K562 (cell line): ENCODE measurements around the gene FMNL3. TPM values are rescaled to one million over a fixed set of nuclear protein-coding genes. Genes with fewer than 3 reads are reported as not detected.

Source experiments
- ATAC-seq: fragments of 200-7000 bp; cut with Tn5 transposase; 3 replicates; pipeline ENCODE4 v1.9.1; 2020; ENCODE audit warnings: moderate library complexity
- BruUV-seq: library from RNA; stranded (reverse); fragments of 400-500 nt; replicated peaks from 2 replicates; lab custom pipeline; 2021; lab: Mats Ljungman, UMichigan
- CTCF ChIA-PET: fragments of 300-600 bp; formaldehyde crosslinking; extraction: SDS; loops from one replicate; lab custom pipeline; 2021; ENCODE audit warnings: low intra/inter-chr PET ratio; lab: Yijun Ruan, JAX
- POLR2A ChIA-PET: fragments of 300-600, 350-650 bp; sonication (Branson Sonifier 250); formaldehyde crosslinking; extraction: SDS; loops from one replicate; lab custom pipeline; 2021; ENCODE audit warnings: antibody characterized with exemption, inconsistent platforms; lab: Yijun Ruan, JAX
- DNase-seq, 4 experiments: peaks; one replicate each; pipeline versions ENCODE4 v3.0.0 to v3.0.0-alpha.2; 2011 to 2018; ENCODE audit warnings: low spot score in 3 of 4, mixed read lengths in 3 of 4; ENCODE audit errors: extremely low read depth in 1 of 4
- FAIRE-seq: peaks from 2 replicates; lab custom pipeline; 2011; peaks lifted over from hg19 to GRCh38; lab: Jason Lieb, UNC
- H2AFZ ChIP-seq: 2 replicates; pipeline ENCODE4 v1.6.0; 2011; ENCODE audit warnings: low read depth, low read length, control low read depth, inconsistent platforms
- H3K27ac ChIP-seq: fragments of 200-600 bp; 3 replicates; pipeline ENCODE4 v1.8.0; 2011; ENCODE audit warnings: low read depth, mild to moderate bottlenecking, control low read depth, inconsistent platforms, low read length, moderate library complexity, mixed read lengths; ENCODE audit errors: extremely low read depth
- H3K27me3 ChIP-seq, 2 experiments: fragments of 300-600 bp in 1 of 2; 2 replicates in 1 of 2; 3 replicates in 1 of 2; pipeline versions ENCODE4 v1.6.0 to v1.8.0; 2011; ENCODE audit warnings: inconsistent platforms in 2 of 2, low read length in 2 of 2, mild to moderate bottlenecking in 1 of 2, mixed read lengths in 1 of 2, moderate library complexity in 1 of 2; ENCODE audit not compliant: control insufficient read depth in 2 of 2, insufficient read depth in 2 of 2
- H3K36me3 ChIP-seq: fragments of 300-600 bp; 3 replicates; pipeline ENCODE4 v1.8.0; 2011; ENCODE audit warnings: mild to moderate bottlenecking, low read length, inconsistent platforms; ENCODE audit not compliant: control insufficient read depth, insufficient read depth
- H3K4me1 ChIP-seq, 2 experiments: fragments of 200-600 bp in 1 of 2; replicated peaks in 1 of 2; 2 replicates in 1 of 2; 3 replicates in 1 of 2; pipeline versions ENCODE4 v1.5.1 to v1.8.0; 2011; ENCODE audit warnings: inconsistent platforms in 2 of 2, low read length in 2 of 2, mild to moderate bottlenecking in 1 of 2, mixed read lengths in 1 of 2, moderate library complexity in 1 of 2; ENCODE audit not compliant: control insufficient read depth in 2 of 2, insufficient read depth in 2 of 2
- H3K4me2 ChIP-seq: 2 replicates; pipeline ENCODE4 v1.6.1; 2011; ENCODE audit warnings: low read length, control low read depth, inconsistent platforms, mixed read lengths; ENCODE audit not compliant: insufficient read depth
- H3K4me3 ChIP-seq: fragments of 200-600 bp; sonication (generic), shearing (Covaris generic); 2 replicates; pipeline ENCODE4 v1.5.1; 2016; ENCODE audit warnings: control low read depth, inconsistent platforms
- H3K79me2 ChIP-seq: fragments of 200-600 bp; 3 replicates; pipeline ENCODE4 v1.8.0; 2011; ENCODE audit warnings: low read length, inconsistent platforms; ENCODE audit not compliant: control insufficient read depth, insufficient read depth
- H3K9ac ChIP-seq, 2 experiments: 2 replicates each; pipeline versions ENCODE4 v1.6.0 to v1.6.1; 2011; ENCODE audit warnings: low read depth in 2 of 2, low read length in 2 of 2, control low read depth in 1 of 2, inconsistent platforms in 1 of 2, mild to moderate bottlenecking in 1 of 2, mixed read lengths in 1 of 2; ENCODE audit not compliant: insufficient read depth in 1 of 2
- H3K9me1 ChIP-seq: one replicate; pipeline ENCODE4 v1.6.0; 2011; ENCODE audit warnings: inconsistent platforms, mild to moderate bottlenecking, low read length, moderate library complexity; ENCODE audit not compliant: control insufficient read depth, insufficient read depth
- H3K9me3 ChIP-seq: replicated peaks from 2 replicates; pipeline ENCODE4 v1.5.1; 2011; ENCODE audit warnings: low read depth, low read length, inconsistent platforms; ENCODE audit not compliant: control insufficient read depth, insufficient read depth
- H4K20me1 ChIP-seq: replicated peaks from 2 replicates; pipeline ENCODE4 v1.6.1; 2011; ENCODE audit warnings: low read length, inconsistent platforms, mixed read lengths; ENCODE audit not compliant: control insufficient read depth, insufficient read depth
- CBX1 ChIP-seq: sonication (generic); IDR thresholded peaks from 2 replicates; pipeline ENCODE4 v1.6.1; 2016; ENCODE audit warnings: antibody characterized with exemption, low read depth, mild to moderate bottlenecking
- CBX3 ChIP-seq, 2 experiments: IDR thresholded peaks; 1 replicate in 1 of 2; 2 replicates in 1 of 2; pipeline ENCODE4 v1.6.1; 2012; ENCODE audit warnings: inconsistent platforms in 2 of 2, low read length in 2 of 2, borderline replicate concordance in 1 of 2, control low read depth in 1 of 2
- CHD4 ChIP-seq: fragments of 200-600 bp; sonication (generic); IDR thresholded peaks from 3 replicates; pipeline ENCODE4 v1.6.1; 2012; ENCODE audit warnings: low read depth, mild to moderate bottlenecking, mixed read lengths, low read length, inconsistent platforms; ENCODE audit not compliant: insufficient read depth, insufficient replicate concordance, poor library complexity, severe bottlenecking
- E2F1 ChIP-seq: sonication (generic); formaldehyde crosslinking; IDR thresholded peaks from 2 replicates; pipeline ENCODE4 v1.8.1; 2023; ENCODE audit warnings: mild to moderate bottlenecking, missing genetic modification reagents, moderate library complexity
- HMG20B ChIP-seq: fragments of 250-450 bp; sonication (Bioruptor Pico); IDR thresholded peaks from 2 replicates; pipeline ENCODE4 v1.5.0; 2021; ENCODE audit warnings: mild to moderate bottlenecking
- NCOR1 ChIP-seq: fragments of 450-650 bp; IDR thresholded peaks from 2 replicates; pipeline ENCODE4 v1.6.1; 2016; ENCODE audit warnings: mild to moderate bottlenecking, moderate library complexity
- NFIX ChIP-seq: fragments of 250-450 bp; sonication (Bioruptor Pico); IDR thresholded peaks from 2 replicates; pipeline ENCODE4 v1.4.0; 2020; ENCODE audit warnings: low read depth, mild to moderate bottlenecking, moderate library complexity
- SMARCB1 ChIP-seq: IDR thresholded peaks from 2 replicates; pipeline ENCODE4 v1.6.1; 2011; ENCODE audit warnings: improper control_type of control experiment, low read depth; ENCODE audit not compliant: insufficient read length
- ZKSCAN1 ChIP-seq: fragments of 150-350 bp; IDR thresholded peaks from 2 replicates; pipeline ENCODE4 v1.6.1; 2016; ENCODE audit warnings: low read depth, low read length
- ZNF354B ChIP-seq: fragments of 250-450 bp; sonication (Bioruptor Pico); IDR thresholded peaks from 2 replicates; pipeline ENCODE4 v1.4.0; 2020
- ZNF57 ChIP-seq: fragments of 450-650 bp; formaldehyde crosslinking; IDR thresholded peaks from 2 replicates; pipeline ENCODE4 v1.4.0; 2020; ENCODE audit warnings: mild to moderate bottlenecking, moderate library complexity
- ZNF586 ChIP-seq: fragments of 450-650 bp; formaldehyde crosslinking; conservative IDR thresholded peaks from 2 replicates; pipeline ENCODE4 v1.4.0; 2020; ENCODE audit warnings: mild to moderate bottlenecking, moderate library complexity
- WGBS: fragments of 100-300 bp; shearing (Covaris generic); methylation state at CpG from one replicate; pipeline ENCODE4 v1.1.6; 2016; ENCODE audit warnings: low coverage, mixed read lengths; ENCODE audit not compliant: insufficient coverage; ENCODE audit errors: missing lambda C conversion rate; 5-methylcytosine and 5-hydroxymethylcytosine counted together
- in situ Hi-C: fragments of 300-500 bp; cut with MboI; formaldehyde crosslinking; loops from 4 replicates; pipeline ENCODE4 v1.15.0; 2018; ENCODE audit warnings: inconsistent platforms, mixed read lengths
- intact Hi-C: fragments of 100-400 bp; cut with micrococcal nuclease; formaldehyde crosslinking; loops from 2 replicates; pipeline ENCODE4 v1.14.2; 2022
- polyA plus RNA-seq, 8 experiments: library from polyadenylated mRNA; depleted of rRNA in 4 of 8; stranded (reverse) in 5 of 8; unstranded in 3 of 8; fragments of >200 nt; fragmentation: Nextera tagmentation in 2 of 8; fragmentation: Illumina TruSeq in 1 of 8; extraction: Ambion mirVana in 2 of 8; extraction: Trizol in 1 of 8; gene quantifications; 2 replicates each; pipeline versions ENCODE4 v1.2.1 to v1.2.3, GENCODE V29; 2011 to 2014; ENCODE audit warnings: inconsistent platforms in 1 of 8, missing spikeins in 1 of 8
- total RNA-seq, 7 experiments: library from RNA; depleted of rRNA in 6 of 7; stranded (reverse); fragments of >200 nt in 6 of 7; fragmentation: Illumina TruSeq in 2 of 7; extraction: Trizol in 2 of 7; gene quantifications; 2 replicates each; pipeline versions ENCODE4 v1.2.1 to v1.2.3, GENCODE V29; 2011 to 2021; ENCODE audit warnings: low replicate concordance in 1 of 7
- TF ChIP-seq, protein P1 (sequence below), 2 experiments: fragments of 450-650 bp; IDR thresholded peaks; 2 replicates each; pipeline ENCODE4 v1.6.1; 2018; ENCODE audit warnings: mild to moderate bottlenecking in 2 of 2, low read depth in 1 of 2; ENCODE audit not compliant: partially characterized antibody in 2 of 2

The FMNL3 gene
- total and polyA plus RNA-seq, 9 of the 15 experiments (the other 6 are each of a cell fraction or from before 2014, with no cell fraction given) = 0.49 to 14.4 (median 6.8) TPM

GRCh38 chr12:49716553-49716952 lies 9.3 kb upstream of the FMNL3 start:
- Histone ChIP-seq H4K20me1 (no peaks in the 10 kb centered on the region), H3K27ac (no peak overlapping the region), H3K4me1 (no peaks in the 10 kb centered on the region), H3K4me3 (no peak overlapping the region), H3K27me3 (peaks cover 9 to 13% of the 10 kb centered on the region in 2 experiments; a peak in 4 of 5 replicates), H3K9me3 (no peaks in the 10 kb centered on the region), H2AFZ (no peak overlapping the region), H3K9me1 (no peaks in the 10 kb centered on the region), H3K4me2 (no peak overlapping the region), H3K36me3 (no peaks in the 10 kb centered on the region), H3K79me2 (no peaks in the 10 kb centered on the region), H3K9ac (no peak overlapping the region)
- 0% methylated on average over 2 of the region's 2 CpGs for WGBS
- POLR2A ChIA-PET = interaction anchor here (0.5 to 1.7 kb wide), 7 partner anchors 11 to 112 kb away, joined by 3 to 11 read pairs (median 3); partner anchors contain the start of gene TMBIM6
- DNase-seq (no peak), ATAC-seq (no peak), FAIRE-seq (no peak)
- BruUV-seq = no TSS peak
- in situ Hi-C loops = no loop called here
- no peak for TF ChIP-seq NFIX (CRISPR knock-in tag)
- TF ChIP-seq ZNF57 (CRISPR knock-in tag) = no peak
- no peak for TF ChIP-seq ZNF586
- TF ChIP-seq CHD4 = no peak
- no peak for TF ChIP-seq E2F1
- TF ChIP-seq, protein P1, sequence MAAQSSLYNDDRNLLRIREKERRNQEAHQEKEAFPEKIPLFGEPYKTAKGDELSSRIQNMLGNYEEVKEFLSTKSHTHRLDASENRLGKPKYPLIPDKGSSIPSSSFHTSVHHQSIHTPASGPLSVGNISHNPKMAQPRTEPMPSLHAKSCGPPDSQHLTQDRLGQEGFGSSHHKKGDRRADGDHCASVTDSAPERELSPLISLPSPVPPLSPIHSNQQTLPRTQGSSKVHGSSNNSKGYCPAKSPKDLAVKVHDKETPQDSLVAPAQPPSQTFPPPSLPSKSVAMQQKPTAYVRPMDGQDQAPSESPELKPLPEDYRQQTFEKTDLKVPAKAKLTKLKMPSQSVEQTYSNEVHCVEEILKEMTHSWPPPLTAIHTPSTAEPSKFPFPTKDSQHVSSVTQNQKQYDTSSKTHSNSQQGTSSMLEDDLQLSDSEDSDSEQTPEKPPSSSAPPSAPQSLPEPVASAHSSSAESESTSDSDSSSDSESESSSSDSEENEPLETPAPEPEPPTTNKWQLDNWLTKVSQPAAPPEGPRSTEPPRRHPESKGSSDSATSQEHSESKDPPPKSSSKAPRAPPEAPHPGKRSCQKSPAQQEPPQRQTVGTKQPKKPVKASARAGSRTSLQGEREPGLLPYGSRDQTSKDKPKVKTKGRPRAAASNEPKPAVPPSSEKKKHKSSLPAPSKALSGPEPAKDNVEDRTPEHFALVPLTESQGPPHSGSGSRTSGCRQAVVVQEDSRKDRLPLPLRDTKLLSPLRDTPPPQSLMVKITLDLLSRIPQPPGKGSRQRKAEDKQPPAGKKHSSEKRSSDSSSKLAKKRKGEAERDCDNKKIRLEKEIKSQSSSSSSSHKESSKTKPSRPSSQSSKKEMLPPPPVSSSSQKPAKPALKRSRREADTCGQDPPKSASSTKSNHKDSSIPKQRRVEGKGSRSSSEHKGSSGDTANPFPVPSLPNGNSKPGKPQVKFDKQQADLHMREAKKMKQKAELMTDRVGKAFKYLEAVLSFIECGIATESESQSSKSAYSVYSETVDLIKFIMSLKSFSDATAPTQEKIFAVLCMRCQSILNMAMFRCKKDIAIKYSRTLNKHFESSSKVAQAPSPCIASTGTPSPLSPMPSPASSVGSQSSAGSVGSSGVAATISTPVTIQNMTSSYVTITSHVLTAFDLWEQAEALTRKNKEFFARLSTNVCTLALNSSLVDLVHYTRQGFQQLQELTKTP (IDR thresholded peaks at IDR 0.05; ENCODE audit: low read depth in 1 of 2, partially characterized antibody in 2 of 2) = no peak
- no peak for TF ChIP-seq SMARCB1
- TF ChIP-seq HMG20B (CRISPR knock-in tag) = no peak
- TF ChIP-seq CBX1 = no peak
- no peak for TF ChIP-seq CBX3 (IDR thresholded peaks at IDR 0.05; ENCODE audit: borderline replicate concordance in 1 of 2, low read length in 2 of 2)
- no peak for TF ChIP-seq ZNF354B (CRISPR knock-in tag)
- TF ChIP-seq NCOR1 = no peak
- no peak for TF ChIP-seq ZKSCAN1
- CTCF ChIA-PET = no interaction called here
- intact Hi-C loops = no loop called here
